Measurements from ENCODE around the gene HUWE1. TPM values are rescaled to one million over a fixed set of nuclear protein-coding genes. Genes with fewer than 3 reads are reported as not detected.
"Not testable (repeated sequence)": the region's sequence is repeated elsewhere in the genome, so short reads cannot be mapped to it uniquely, and the experiment has no call there.

HUWE1 gene
- 90.0 and 167 TPM in 2 replicates for total RNA-seq (ENCODE audit: low replicate concordance)

GRCh38 chrX:53686151-53686885 is at the start of gene HUWE1:
TSS of gene HUWE1 (minus strand) at chrX:53686719. CDS start at chrX:53654107, 32,612 bp downstream.
- peak; percentile 61 for DNase-seq (ENCODE audit: low read depth)
- peak within 1 kb of the TSS; percentile 73 for H3K4me3 ChIP-seq (ENCODE audit: low read depth, low read length)
- TF ChIP-seq CTCF (IDR thresholded peaks at IDR 0.05; ENCODE audit: insufficient read depth, low read length), result no peak

- TF ChIP-seq CTCF (IDR thresholded peaks at IDR 0.05; ENCODE audit: insufficient read depth, low read length), result no peak
- DNase-seq (ENCODE audit: low read depth), result no peak
- no peak overlapping the region for H3K4me3 ChIP-seq (ENCODE audit: low read depth, low read length)
Measured at GRCh38 chrX:53732797-53733196, 46.3 kb upstream of the HUWE1 start.

GRCh38 chrX:53729751-53730150 is 43.2 kb upstream of the HUWE1 start:
- TF ChIP-seq CTCF (IDR thresholded peaks at IDR 0.05; ENCODE audit: insufficient read depth, low read length), result no peak
- H3K4me3 ChIP-seq (ENCODE audit: low read depth, low read length), result no peak overlapping the region
- peak; percentile 24 for DNase-seq (ENCODE audit: low read depth)

GRCh38 chrX:53728506-53728905 is 42.0 kb upstream of the HUWE1 start:
- no peak overlapping the region for H3K4me3 ChIP-seq (ENCODE audit: low read depth, low read length)
- TF ChIP-seq CTCF (IDR thresholded peaks at IDR 0.05; ENCODE audit: insufficient read depth, low read length), result no peak
- DNase-seq (ENCODE audit: low read depth), result no peak

- no peak for DNase-seq (ENCODE audit: low read depth)
- H3K4me3 ChIP-seq (ENCODE audit: low read depth, low read length), result no peak overlapping the region
- no peak for TF ChIP-seq CTCF (IDR thresholded peaks at IDR 0.05; ENCODE audit: insufficient read depth, low read length)
Measured at GRCh38 chrX:53724872-53725271, 38.4 kb upstream of the HUWE1 start.

- no peak for DNase-seq (ENCODE audit: low read depth)
- H3K4me3 ChIP-seq (ENCODE audit: low read depth, low read length), result no peak overlapping the region
- TF ChIP-seq CTCF (IDR thresholded peaks at IDR 0.05; ENCODE audit: insufficient read depth, low read length), result no peak
Measured at GRCh38 chrX:53723381-53723780, 36.9 kb upstream of the HUWE1 start.

GRCh38 chrX:53721610-53722009 is 35.1 kb upstream of the HUWE1 start:
- not testable (repeated sequence) for H3K4me3 ChIP-seq (ENCODE audit: low read depth, low read length); DNase-seq (ENCODE audit: low read depth)

GRCh38 chrX:53719666-53720065 is 33.1 kb upstream of the HUWE1 start:
- not testable (repeated sequence) for DNase-seq (ENCODE audit: low read depth)

More at GRCh38 chrX:53719666-53720065, 33.1 kb upstream of the HUWE1 start:
- not testable (repeated sequence) for H3K4me3 ChIP-seq (ENCODE audit: low read depth, low read length)

Measured in fibroblast of the aortic adventitia (primary cell).